ENCODE data around the gene DGCR8.
"Not testable (repeated sequence)": the region's sequence is repeated elsewhere in the genome, so short reads cannot be mapped to it uniquely, and the experiment has no call there.

The DGCR8 gene

GRCh38 chr22:20057596-20058268 lies 22.3 kb upstream of the DGCR8 start:
- H3K4me1 ChIP-seq (ENCODE audit: insufficient read depth, low read length): no peaks in the 10 kb centered on the region; the same call in 1 of the 2 replicates
- H3K36me3 ChIP-seq (ENCODE audit: insufficient read depth, low read length): no peaks in the 10 kb centered on the region

GRCh38 chr22:20058989-20059770 lies 20.9 kb upstream of the DGCR8 start:
- no peak overlapping the region for H3K9ac ChIP-seq (ENCODE audit: low read depth, low read length)
- no peaks in the 10 kb centered on the region for H3K36me3 ChIP-seq (ENCODE audit: insufficient read depth, low read length)
- no peaks in the 10 kb centered on the region; the same call in 1 of the 2 replicates for H3K4me1 ChIP-seq (ENCODE audit: insufficient read depth, low read length)
- H3K9me3 ChIP-seq (ENCODE audit: control insufficient read depth, insufficient read depth, low read length): no peaks in the 10 kb centered on the region

More at GRCh38 chr22:20057596-20058268, 22.3 kb upstream of the DGCR8 start:
- Histone ChIP-seq H3K9ac (ENCODE audit: low read depth, low read length) (no peak overlapping the region), H3K9me3 (ENCODE audit: control insufficient read depth, insufficient read depth, low read length) (no peaks in the 10 kb centered on the region)

- Histone ChIP-seq H3K9me3 (ENCODE audit: control insufficient read depth, insufficient read depth, low read length) (no peaks in the 10 kb centered on the region), H3K36me3 (ENCODE audit: insufficient read depth, low read length) (no peaks in the 10 kb centered on the region), H3K4me1 (ENCODE audit: insufficient read depth, low read length) (no peaks in the 10 kb centered on the region; the same call in 1 of the 2 replicates), H3K9ac (ENCODE audit: low read depth, low read length) (no peak overlapping the region)
Measured at GRCh38 chr22:20060700-20061480, 19.2 kb upstream of the DGCR8 start.

- no peaks in the 10 kb centered on the region for H3K36me3 ChIP-seq (ENCODE audit: insufficient read depth, low read length)
- H3K4me1 ChIP-seq (ENCODE audit: insufficient read depth, low read length): no peaks in the 10 kb centered on the region; the same call in 1 of the 2 replicates
- H3K9me3 ChIP-seq (ENCODE audit: control insufficient read depth, insufficient read depth, low read length): no peaks in the 10 kb centered on the region
- no peak overlapping the region for H3K9ac ChIP-seq (ENCODE audit: low read depth, low read length)
Measured at GRCh38 chr22:20061481-20061861, 18.6 kb upstream of the DGCR8 start.

- Histone ChIP-seq H3K4me1 (ENCODE audit: insufficient read depth, low read length) (no peaks in the 10 kb centered on the region; the same call in 1 of the 2 replicates), H3K36me3 (ENCODE audit: insufficient read depth, low read length) (no peaks in the 10 kb centered on the region), H3K9me3 (ENCODE audit: control insufficient read depth, insufficient read depth, low read length) (no peaks in the 10 kb centered on the region), H3K9ac (ENCODE audit: low read depth, low read length) (no peak overlapping the region)
Measured at GRCh38 chr22:20062043-20062765, 17.8 kb upstream of the DGCR8 start.

GRCh38 chr22:20062766-20063083 lies 17.3 kb upstream of the DGCR8 start:
- Histone ChIP-seq H3K4me1 (ENCODE audit: insufficient read depth, low read length) (no peaks in the 10 kb centered on the region; the same call in 1 of the 2 replicates), H3K9me3 (ENCODE audit: control insufficient read depth, insufficient read depth, low read length) (no peaks in the 10 kb centered on the region), H3K36me3 (ENCODE audit: insufficient read depth, low read length) (no peaks in the 10 kb centered on the region), H3K9ac (ENCODE audit: low read depth, low read length) (no peak overlapping the region)

- H3K4me1 ChIP-seq (ENCODE audit: insufficient read depth, low read length): no peaks in the 10 kb centered on the region; the same call in 1 of the 2 replicates
- H3K9me3 ChIP-seq (ENCODE audit: control insufficient read depth, insufficient read depth, low read length): no peaks in the 10 kb centered on the region
- no peaks in the 10 kb centered on the region for H3K36me3 ChIP-seq (ENCODE audit: insufficient read depth, low read length)
- no peak overlapping the region for H3K9ac ChIP-seq (ENCODE audit: low read depth, low read length)
Measured at GRCh38 chr22:20063271-20064139, 16.5 kb upstream of the DGCR8 start.

- H3K4me1 ChIP-seq (ENCODE audit: insufficient read depth, low read length): no peaks in the 10 kb centered on the region; the same call in 1 of the 2 replicates
- no peaks in the 10 kb centered on the region for H3K36me3 ChIP-seq (ENCODE audit: insufficient read depth, low read length)
Measured at GRCh38 chr22:20064140-20064480, 15.9 kb upstream of the DGCR8 start.

GRCh38 chr22:20064545-20065262 lies 15.3 kb upstream of the DGCR8 start:
- H3K9ac ChIP-seq (ENCODE audit: low read depth, low read length): no peak overlapping the region
- H3K4me1 ChIP-seq (ENCODE audit: insufficient read depth, low read length): no peaks in the 10 kb centered on the region; the same call in 1 of the 2 replicates
- no peaks in the 10 kb centered on the region for H3K9me3 ChIP-seq (ENCODE audit: control insufficient read depth, insufficient read depth, low read length)
- H3K36me3 ChIP-seq (ENCODE audit: insufficient read depth, low read length): no peaks in the 10 kb centered on the region

More at GRCh38 chr22:20064140-20064480, 15.9 kb upstream of the DGCR8 start:
- H3K9ac ChIP-seq (ENCODE audit: low read depth, low read length): no peak overlapping the region
- H3K9me3 ChIP-seq (ENCODE audit: control insufficient read depth, insufficient read depth, low read length): no peaks in the 10 kb centered on the region

GRCh38 chr22:20065896-20066616 lies 14.0 kb upstream of the DGCR8 start:
- Histone ChIP-seq H3K9ac (ENCODE audit: low read depth, low read length) (no peak overlapping the region), H3K36me3 (ENCODE audit: insufficient read depth, low read length) (no peaks in the 10 kb centered on the region), H3K9me3 (ENCODE audit: control insufficient read depth, insufficient read depth, low read length) (no peaks in the 10 kb centered on the region), H3K4me1 (ENCODE audit: insufficient read depth, low read length) (no peaks in the 10 kb centered on the region; the same call in 1 of the 2 replicates)

- no peak overlapping the region for H3K9ac ChIP-seq (ENCODE audit: low read depth, low read length)
- no peaks in the 10 kb centered on the region for H3K36me3 ChIP-seq (ENCODE audit: insufficient read depth, low read length)
- no peaks in the 10 kb centered on the region; the same call in 1 of the 2 replicates for H3K4me1 ChIP-seq (ENCODE audit: insufficient read depth, low read length)
- no peaks in the 10 kb centered on the region for H3K9me3 ChIP-seq (ENCODE audit: control insufficient read depth, insufficient read depth, low read length)
Measured at GRCh38 chr22:20066617-20067383, 13.2 kb upstream of the DGCR8 start.

GRCh38 chr22:20067384-20067682 lies 12.7 kb upstream of the DGCR8 start:
- H3K9me3 ChIP-seq (ENCODE audit: control insufficient read depth, insufficient read depth, low read length); H3K4me1 ChIP-seq (ENCODE audit: insufficient read depth, low read length); H3K9ac ChIP-seq (ENCODE audit: low read depth, low read length); H3K36me3 ChIP-seq (ENCODE audit: insufficient read depth, low read length): not testable (repeated sequence)

All from ES-I3 (cell line).